CD4-positive, alpha-beta T cell treated with Interferon alpha-2 for 1 hour (primary cell): ENCODE data around the gene RALGDS.
A peak's percentile ranks its signal among the peaks of the same experiment; 100 is the strongest.
"Not testable (repeated sequence)": the region's sequence is repeated elsewhere in the genome, so short reads cannot be mapped to it uniquely, and the experiment has no call there.

Source experiments
- DNase-seq, 2 donors: peaks; one replicate each; pipeline ENCODE4 v3.0.0-alpha.2; 2020 to 2022

RALGDS gene

DNA sequence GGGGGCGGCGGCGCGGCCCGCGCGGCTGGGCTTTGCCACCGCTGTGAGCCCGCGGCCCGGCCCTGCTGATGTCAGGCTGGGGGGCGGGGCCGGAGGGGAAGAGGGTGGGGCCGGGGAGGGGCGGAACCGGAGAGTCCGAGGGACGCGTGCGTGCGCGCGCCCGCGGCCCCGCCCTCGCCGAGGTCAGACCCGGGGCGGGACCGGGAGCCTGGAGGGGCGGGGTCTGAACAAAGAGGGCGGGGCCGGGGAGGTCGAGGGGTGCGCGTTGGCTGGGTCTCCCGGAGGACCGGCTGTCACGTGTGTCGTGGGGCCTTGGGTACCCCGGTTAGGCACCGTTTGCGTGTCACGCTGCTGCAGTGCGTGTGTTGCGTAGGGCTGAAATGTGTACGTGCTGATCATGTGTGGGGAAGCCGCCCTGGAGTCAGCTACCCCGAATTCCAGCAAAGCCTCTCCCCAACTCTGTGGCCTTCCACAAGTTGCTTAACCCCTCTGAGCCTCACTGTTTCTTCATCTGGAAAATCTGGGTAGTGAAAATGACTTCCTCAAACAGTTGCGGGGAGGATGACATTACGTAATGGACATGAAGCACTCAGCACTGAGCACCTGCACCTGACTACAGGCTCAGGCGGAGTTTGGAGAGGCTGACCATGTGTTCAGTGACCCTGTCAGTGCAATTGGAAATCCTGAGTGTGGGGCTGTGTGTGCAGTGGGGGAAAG, at the start of gene RALGDS:
TSS of gene RALGDS (minus strand) at position 43 of the 717 bp plus-strand sequence. CDS start 86 bp downstream, outside the sequence.
- DNase-seq, result peak; percentile 91 to 95

DNA sequence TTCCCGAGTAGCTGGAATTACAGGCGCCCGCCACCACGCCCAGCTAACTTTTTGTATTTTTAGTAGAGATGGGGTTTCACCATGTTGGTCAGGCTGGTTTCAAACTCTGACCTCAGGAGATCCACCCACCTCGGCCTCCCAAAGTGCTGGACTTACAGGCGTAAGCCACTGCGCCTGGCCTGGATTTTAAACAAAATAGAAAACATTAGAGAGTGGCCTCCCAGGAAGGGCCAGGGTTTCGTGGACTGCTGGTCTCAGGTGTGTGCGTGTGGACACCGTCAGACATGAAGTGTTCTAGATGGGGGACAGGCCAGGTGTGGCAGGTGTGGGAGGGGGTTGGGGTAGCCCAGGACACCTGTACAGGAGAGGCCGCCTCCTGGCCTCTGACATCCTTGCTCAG, 49.7 kb upstream of the RALGDS start:
- DNase-seq, result no peak

DNA sequence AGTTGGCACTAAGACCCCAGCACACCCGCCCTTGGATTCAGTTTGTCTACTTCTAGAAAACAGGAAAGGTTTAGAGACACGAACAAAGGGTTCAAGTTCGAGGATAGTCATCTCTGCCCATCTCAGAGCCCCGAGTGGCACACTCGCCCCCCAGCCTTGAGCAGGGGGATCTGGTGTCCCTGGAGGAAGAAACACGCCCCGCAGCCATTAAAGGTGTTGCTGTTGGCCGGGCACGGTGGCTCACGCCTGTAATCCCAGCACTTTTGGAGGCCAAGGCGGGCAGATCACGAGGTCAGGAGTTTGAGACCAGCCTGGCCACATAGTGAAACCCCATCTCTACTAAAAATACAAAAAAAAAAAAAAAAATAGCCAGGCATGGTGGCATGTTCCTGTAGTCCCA, 48.6 kb upstream of the RALGDS start:
- DNase-seq, result not testable (repeated sequence)

DNA sequence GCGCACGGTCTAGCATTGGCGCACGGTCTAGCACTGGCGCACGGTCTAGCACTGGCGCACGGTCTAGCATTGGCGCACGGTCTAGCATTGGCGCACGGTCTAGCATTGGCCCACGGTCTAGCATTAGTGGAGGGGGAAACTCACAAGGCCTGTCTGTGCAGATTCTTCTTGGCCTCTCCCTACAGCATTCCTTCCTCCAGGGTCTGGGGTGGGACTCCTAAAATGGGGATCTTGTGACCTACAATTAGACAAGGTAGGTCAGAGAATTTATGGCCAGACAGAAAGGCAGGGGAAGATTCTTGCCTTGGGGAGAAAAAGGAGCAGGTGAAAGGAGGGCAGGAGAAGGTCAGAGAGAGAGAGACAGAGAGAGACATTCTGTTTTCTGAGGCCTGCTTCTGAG, 48.1 kb upstream of the RALGDS start:
- DNase-seq, result no peak

DNA sequence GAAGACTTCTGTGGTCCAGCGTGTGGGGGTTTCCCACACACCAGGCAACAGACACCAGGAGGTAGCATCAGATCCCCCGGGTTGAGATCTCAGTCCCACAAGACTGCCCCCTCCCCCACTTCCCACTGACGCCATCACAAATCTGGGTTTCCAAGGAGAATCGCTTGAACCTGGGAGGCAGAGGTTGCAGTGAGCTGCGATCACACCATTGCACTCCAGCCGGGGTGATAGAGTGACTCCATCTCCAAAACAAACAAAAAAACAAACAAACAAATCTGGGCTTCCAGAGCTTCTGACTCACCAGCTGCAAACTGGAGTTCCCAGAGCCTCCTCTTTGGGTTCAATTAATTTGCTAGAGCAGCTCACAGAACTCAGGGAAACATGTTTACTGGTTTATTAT, 47.4 kb upstream of the RALGDS start:
- DNase-seq, result no peak

DNA sequence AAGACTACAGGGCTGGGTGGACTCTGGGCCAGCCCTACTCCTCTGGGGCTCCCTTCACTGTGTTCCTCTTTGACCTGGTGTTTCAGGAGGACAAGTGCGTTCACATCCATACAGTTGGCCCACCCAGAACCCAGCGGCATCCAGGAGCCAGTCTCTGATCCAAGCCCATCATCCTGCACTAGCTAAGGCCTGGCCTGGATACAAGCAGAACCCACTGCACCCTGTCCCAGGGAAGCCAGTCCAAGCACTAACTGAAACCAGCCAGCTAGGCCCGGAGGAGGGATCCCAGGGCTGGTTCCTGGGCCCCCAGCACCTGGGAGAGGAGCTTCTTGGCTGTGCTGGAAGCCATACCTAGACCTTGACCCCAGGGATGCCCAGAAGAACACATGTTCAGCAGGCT, 46.7 kb upstream of the RALGDS start:
- no peak for DNase-seq

DNA sequence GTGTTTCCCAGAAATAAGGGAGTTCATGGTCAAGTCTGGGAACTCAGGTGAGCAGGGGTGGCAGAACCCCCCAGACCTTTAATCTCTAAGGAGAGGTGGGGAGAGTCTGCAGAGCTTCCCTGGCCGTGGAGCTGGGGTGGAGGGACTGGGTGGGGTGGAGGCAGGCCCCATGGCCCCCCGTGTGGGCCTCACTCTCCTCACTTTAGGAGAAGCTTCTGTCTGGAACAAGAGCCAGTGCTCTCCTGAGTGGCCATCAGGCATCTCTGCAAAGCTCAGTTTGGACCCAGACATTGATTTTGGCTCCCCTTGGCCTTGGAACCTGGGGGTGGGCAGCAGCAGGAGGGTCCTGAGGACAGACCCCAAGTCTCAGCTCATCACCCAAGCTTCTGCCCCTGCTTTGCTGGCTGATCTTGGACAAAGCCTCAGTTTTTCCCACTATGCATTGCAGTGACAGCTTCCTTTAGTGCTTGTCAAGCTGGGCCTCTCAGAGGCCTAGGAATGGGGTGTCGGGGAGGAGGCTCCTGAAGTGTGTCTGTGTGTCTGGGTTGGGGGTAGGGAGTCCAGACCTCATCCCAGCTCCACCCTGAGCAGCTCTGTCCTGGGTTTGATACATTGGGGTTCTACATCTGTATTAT, 46.2 kb upstream of the RALGDS start:
- no peak for DNase-seq

DNA sequence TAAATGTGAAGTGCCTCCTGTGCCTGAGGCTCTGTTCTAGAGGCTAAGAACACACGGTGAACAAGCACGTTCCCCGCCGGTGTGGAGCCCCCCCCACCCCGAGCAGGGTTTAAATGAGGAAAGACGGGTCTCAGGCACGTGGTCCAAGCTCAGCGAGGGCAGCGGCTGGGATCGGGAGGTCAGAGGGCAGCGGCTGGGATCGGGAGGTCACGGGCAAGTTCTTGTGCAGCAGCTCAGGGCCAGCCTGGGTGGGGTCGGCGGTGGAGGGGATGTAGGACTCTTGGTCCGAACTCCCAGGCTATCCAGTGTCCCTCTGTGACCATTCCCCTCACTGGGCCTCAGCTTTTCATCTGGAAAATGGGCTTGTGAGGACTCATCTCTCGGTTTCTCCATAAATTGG, 45.4 kb upstream of the RALGDS start:
- no peak for DNase-seq

DNA sequence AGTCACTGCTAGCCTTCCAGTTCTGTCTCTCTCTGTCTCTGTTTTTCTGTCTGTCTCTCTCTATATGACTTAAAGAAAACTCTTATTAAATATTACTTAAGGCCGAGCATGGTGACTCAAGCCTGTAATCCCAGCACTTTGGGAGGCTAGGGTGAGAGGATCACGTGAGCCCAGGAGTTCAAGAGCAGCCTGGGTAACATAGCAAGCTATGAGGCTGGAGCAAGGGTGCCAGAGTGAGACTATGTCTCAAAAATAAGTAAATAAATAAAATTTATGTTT, 44.4 kb upstream of the RALGDS start:
- DNase-seq, result no peak

DNA sequence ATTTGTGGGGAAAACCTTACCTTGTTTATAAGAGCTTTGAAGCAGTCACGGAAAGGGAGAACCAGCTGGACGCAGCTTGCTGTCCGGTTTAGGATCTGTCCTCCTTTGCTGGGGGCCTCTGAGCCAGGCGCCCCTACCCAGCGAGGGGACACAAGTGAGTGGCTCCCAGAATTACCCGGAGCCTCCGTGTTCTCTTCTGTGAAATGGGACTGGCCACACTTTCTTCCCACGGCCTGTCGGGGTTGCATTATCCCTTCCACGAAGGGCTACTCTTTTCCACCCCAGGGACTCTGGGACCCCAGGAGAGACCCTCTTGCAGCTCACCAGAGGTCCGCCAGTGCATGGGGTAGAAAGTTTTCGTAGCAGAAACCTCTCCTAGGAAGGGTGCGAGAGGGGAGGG, 43.2 kb upstream of the RALGDS start:
- no peak for DNase-seq

DNA sequence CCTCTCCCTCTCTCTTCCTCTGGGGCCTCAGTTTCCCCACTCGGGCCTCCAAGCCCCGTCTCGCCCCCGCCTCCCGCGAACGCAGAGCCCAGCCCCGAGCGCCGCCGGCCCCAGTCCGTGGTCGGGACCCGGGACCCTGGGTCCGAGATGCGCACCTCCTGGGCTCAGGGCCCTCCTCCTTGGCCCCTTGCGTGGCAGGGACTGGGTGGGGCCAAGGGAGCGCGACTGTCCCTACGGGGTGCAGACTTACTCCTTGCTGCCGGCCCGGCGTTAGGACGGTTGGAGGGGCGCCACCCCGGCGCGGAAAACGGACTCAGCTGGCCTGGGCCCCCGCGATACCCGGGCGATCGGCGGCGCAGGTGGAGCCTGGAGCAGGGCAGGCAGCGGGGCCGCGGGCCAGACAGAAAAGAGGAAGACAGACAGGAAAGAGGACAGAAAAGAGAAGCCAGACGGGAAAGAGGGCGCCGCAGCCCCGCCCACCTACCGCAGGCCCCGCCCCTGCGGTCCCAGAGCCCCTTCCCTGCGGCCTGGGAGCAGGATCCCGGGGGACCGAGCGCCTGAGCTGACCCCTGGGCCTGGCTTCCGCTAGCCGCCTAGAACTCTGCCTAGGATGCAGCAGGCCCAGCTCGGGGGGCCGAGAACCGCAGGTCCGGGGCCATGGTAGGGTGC, 42.6 kb upstream of the RALGDS start, which contains the start of gene GBGT1:
TSS of gene GBGT1 (minus strand) at position 411 of the 669 bp plus-strand sequence. CDS start 1,502 bp downstream, outside the sequence.
- peak; percentile 42 to 56 for DNase-seq

DNA sequence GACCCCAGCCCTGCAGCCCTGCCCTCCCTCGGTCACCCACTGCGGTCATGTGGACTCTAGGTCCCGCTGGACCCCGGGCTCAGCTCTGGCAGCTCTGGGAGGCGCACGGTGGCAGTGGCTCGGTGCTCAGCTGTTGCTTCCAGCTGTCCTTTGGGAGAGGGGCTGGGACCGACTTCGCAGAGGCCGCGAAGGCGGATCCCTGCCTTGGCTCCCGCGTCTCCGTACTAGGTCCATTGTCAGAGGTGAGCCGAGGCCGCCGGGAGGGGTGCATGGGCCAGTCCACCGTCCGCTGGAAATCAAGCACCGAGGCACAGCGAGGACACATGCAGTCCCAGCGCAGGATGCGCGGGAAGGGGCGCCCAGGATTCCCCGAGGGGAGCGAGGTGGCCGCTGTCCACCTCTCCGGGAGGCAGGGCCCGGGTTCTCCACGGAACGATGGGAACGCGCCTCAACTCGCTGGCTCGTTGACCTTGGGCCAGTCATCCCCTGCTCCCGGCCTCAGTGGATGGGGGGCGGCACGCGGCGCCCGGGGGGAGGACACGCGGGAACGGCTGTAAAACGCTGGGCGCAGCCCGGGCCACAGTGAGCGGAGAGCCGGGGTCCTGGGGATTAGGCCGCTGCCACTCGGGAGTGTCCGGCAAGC, 41.9 kb upstream of the RALGDS start:
- no peak for DNase-seq

DNA sequence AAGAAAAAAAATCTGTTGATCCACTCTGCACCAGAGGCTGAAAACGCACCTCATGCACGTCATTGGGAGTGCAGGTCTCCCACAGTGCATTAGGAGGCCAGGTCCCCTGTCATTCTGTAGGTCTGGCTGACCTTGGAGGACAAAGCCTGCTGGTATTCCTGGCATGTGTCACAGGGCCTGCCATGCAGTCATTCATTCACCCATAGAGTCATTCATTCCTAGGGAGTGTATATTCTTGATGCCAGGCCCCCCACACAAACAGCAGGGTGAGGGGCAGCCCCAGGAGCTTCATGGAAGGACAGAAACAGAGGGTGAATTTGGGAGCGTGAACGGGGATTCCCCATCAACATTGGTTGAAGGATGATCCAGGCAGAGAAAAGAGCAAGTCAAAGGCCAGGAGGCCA, 40.5 kb upstream of the RALGDS start:
- DNase-seq, result no peak

DNA sequence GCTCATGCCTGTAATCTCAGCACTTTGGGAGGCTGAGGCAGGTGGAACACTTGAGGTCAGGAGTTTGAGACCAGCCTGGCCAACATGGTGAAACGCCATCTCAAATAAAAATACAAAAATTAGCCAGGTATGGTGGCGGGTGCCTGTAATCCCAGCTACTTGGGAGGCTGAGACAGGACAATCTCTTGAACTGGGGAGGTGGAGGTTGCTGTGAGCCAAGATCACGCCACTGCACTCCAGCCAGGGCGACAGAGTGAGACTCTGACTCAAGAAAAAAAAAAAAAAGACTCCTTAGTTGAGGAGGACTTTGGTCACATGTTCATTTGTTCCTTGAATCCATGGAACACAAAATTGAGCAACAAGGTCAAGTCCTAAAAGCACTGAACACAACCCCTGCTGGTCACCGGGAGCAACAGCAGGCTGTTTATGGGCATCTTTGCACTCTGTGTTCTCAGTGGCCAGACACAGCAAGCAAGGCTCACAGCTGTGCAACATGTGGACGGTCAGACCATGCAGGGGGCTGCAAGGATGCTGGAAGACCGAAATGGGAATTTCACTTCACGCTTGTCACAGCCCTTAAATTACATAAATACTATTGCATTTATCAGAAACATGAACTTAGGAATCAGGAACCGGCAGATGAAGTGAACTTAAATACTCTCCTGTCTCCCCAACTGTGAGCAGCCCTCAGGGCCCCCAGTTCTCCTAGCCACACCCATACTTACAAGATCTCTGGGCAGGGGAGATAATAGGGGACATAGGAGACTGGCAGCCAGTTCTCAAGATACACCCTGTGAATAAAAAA, 39.9 kb upstream of the RALGDS start:
- peak; percentile 36 to 56 for DNase-seq

DNA sequence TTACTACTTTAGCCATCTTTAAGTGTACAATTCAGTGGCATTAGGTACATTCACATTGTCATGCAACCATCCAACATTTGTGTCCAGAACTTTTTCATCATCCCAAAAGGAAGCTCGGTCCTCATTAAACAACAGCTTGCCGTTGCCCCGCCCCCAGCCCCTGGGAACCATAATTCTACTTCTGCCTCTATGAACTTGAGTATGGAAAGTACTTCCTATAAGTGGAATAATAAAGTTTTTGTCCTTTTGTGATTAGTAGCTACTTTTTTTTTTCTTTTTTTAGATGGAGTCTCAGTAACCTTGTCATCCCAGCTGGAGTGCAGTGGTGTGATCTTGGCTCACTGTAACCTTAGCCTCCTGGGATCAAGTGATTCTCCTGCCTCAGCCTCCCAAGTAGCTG, 37.7 kb upstream of the RALGDS start:
- DNase-seq, result no peak

DNA sequence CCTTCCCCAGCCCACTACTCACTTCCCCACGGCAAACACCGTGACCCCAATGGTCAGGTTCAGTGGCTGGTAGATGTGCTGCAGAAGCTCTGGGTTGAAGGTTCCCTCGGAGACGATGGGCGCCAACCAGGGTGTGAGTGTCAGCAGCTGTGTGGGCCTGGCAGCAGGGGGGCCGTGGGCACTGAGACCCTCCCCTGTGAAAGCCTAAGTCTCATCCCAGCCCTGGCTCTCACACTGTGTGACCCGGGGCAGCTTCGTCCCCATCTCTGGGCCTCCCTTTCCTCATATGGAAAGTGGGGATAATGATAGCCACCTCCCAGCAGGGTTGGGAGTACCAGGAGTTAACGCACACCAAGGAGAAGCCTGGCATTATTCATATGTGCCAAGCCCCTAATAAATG, 34.1 kb upstream of the RALGDS start:
- no peak for DNase-seq

DNA sequence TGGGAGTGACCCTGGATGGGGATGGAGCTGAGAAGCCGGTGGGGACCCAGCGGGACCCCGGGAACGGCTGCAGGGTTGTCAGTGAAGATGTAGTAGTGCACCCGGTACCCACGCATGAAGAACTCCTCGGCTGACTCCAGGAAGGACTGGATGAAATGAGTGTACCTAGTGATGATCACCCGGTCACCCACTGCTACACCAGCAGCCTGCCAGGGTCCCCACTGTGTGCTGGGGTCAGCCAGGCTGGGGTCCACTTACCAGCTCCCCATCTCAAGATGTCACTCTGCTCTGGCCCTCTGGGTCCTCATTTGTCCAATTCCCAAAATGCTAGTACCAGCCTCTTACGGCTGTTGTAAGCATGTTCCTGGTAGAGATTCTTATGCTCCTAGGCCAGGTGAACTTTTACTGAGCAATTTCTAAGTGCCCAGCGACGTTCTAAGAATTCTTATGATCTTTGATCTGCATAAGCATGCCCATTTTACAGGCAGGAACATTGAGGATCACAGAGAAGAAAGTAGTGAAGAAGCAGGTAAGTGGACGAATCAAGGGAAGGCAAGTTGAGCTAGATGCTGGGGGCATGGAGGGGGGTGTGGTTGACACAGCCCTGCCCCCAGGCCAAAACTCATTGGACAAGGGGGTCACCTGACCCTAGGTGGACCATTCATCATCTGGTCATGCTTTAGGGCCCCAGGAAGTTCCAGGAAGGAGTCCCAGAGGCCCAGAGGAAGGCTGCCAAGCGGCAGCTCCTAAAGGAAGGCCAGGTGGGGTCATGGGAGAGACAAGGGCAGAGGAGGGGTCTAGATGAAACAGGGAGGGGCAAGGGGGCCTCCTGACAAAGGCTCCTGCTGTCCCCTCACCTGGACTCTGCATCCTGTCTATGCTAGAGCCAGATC, 33.3 kb upstream of the RALGDS start:
- no peak for DNase-seq

DNA sequence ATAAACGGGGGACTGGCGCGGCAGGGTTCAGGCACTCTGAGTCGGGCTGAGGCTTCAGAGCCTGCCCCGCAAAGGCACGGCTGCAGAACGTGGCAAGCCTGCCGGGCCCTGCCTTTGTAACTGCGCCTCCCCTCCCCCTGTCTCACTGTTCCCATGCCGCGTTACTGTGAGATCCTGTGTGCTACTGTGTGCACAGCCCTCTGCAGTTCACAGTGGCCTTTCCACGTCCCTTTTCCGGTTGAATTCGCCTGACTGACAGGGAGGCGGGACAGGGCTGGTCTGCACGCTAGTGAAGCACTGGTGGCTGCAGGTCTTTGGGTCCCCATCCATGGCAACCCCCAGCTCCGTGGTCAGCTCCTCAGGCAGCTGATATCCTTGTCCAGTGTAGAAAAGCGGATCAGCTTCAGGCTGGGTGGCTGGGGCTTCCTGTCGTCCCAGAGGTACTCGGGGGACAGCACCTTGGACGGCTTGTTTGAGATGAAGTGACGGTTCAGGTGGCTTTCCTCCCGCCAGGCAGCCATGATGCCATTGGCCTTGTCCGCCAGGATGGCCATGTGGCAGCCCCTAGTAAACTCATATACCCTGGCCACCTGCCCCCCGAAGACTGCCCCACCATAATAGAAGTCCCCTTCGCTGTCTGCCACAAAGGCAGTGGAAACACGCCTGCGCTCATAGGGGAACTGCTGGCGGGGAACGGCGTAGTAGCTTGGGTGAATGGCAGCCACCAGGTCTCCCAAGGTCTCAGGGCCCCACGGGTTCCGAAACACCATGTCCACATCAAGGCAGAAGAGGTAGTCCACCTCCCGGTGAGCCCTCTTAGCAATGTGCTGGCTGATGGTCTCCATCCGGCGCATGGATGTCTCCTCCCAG, 32.4 kb upstream of the RALGDS start:
- no peak for DNase-seq

DNA sequence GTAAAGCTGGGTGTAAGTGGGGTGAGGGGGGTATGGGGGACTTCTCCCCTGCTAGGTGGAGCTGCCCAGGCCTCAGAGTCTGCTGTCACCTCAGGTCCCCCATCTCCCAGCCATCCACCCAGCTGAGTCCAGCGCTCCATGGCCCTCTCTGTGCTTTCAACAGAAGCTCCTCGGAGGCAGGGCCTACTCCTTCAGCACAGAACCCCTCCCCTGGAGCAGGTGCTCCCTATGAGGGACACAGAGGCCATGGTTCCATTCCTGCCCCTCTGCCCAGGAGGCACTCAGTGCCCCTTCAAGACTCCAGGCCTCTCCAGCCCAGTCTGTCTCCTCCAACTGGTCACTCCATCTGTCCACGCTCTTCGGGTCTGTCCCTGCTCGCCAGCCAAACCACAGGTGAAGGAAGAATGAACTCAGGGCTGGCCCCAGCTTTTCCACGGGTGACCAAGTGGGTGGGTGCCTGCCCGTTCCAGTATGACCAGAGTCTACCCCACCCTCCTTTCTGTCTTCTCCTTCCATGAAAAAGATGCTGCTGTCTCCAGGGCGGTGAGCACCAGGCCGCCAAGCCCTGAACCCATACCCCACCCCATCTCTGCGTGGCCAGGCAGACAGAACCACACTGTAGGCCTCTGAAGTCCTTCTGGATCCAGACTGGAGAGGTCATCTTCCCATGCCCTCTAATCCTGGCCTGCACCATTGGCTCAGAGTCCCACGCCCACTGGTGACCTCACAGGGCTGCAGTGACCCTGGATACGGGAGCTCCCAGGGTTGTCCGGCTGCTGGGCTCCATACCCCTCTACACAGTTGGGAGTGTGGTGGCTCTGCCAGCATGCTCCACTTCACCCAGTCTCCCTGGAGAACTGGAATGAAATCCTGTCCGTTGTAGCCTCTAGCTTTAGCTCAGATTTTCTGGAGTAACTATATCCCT, 30.8 kb upstream of the RALGDS start:
- DNase-seq, result no peak

DNA sequence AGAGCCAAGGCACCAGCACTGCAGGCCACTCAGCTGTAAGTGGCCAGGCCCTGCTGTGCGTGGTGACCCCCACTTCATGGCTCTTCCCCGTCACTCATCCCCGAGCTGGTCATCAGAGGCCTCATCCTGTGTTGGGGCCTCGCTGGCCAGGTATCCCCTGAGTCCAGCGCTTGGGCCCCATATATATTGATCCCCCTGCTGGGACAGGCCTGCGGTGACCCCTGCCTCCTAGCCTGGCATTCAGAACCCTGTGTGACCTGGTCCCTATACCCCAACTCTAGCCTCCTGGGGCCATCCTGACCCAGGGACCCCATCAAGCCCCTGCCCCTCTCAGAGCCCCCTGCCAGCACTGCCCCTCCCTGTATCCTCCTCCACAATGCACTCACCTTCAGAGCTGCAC, 30.0 kb upstream of the RALGDS start:
- no peak for DNase-seq
